GM18909 (cell line): Measurements from ENCODE around the gene FMN1.

Experiments
- ATAC-seq: cut with Tn5 transposase; IDR thresholded peaks from one replicate; pipeline ENCODE4 v1.9.1; 2021; ENCODE audit warnings: mild to moderate bottlenecking; ENCODE audit not compliant: unreplicated experiment, poor library complexity

FMN1 gene

GRCh38 chr15:32991619-32992111 is 202.8 kb downstream of the FMN1 start:
- no peak for ATAC-seq

GRCh38 chr15:32990071-32990470 is 204.4 kb downstream of the FMN1 start:
- no peak for ATAC-seq

- ATAC-seq, result no peak
Observed at GRCh38 chr15:32987067-32987466, 207.4 kb downstream of the FMN1 start.

GRCh38 chr15:32986147-32986546 is 208.4 kb downstream of the FMN1 start:
- no peak for ATAC-seq

GRCh38 chr15:32983679-32984078 is 210.8 kb downstream of the FMN1 start:
- no peak for ATAC-seq

- ATAC-seq, result no peak
Observed at GRCh38 chr15:32982001-32982400, 212.5 kb downstream of the FMN1 start.

- ATAC-seq, result no peak
Observed at GRCh38 chr15:32981536-32981935, 213.0 kb downstream of the FMN1 start.

GRCh38 chr15:32979710-32980109 is 214.8 kb downstream of the FMN1 start:
- no peak for ATAC-seq

- ATAC-seq, result no peak
Observed at GRCh38 chr15:32977506-32977905, 217.0 kb downstream of the FMN1 start.

GRCh38 chr15:32974691-32975090 is 219.8 kb downstream of the FMN1 start:
- ATAC-seq, result no peak

GRCh38 chr15:32972686-32973085 is 221.8 kb downstream of the FMN1 start:
- ATAC-seq, result no peak

- ATAC-seq, result no peak
Observed at GRCh38 chr15:32970847-32971246, 223.7 kb downstream of the FMN1 start.

- ATAC-seq, result no peak
Observed at GRCh38 chr15:32967521-32967920, 227.0 kb downstream of the FMN1 start.

- no peak for ATAC-seq
Observed at GRCh38 chr15:32966512-32966911, 228.0 kb downstream of the FMN1 start.

- no peak for ATAC-seq
Observed at GRCh38 chr15:32965897-32966296, 228.6 kb downstream of the FMN1 start.

GRCh38 chr15:32959077-32959476 is 235.4 kb downstream of the FMN1 start:
- ATAC-seq, result no peak

GRCh38 chr15:32957219-32957618 is 237.3 kb downstream of the FMN1 start:
- ATAC-seq, result no peak

GRCh38 chr15:32956711-32957110 is 237.8 kb downstream of the FMN1 start:
- ATAC-seq, result no peak

- no peak for ATAC-seq
Observed at GRCh38 chr15:32956006-32956405, 238.5 kb downstream of the FMN1 start.

GRCh38 chr15:32953533-32953910 is 241.0 kb downstream of the FMN1 start:
- no peak for ATAC-seq

GRCh38 chr15:32952901-32953532 is 241.5 kb downstream of the FMN1 start:
- ATAC-seq, result no peak

GRCh38 chr15:32951736-32952464 is 242.6 kb downstream of the FMN1 start:
- ATAC-seq, result no peak
